Testis (tissue), 2 donors: ENCODE results near the gene MTG2.

ENCODE experiments used
- POLR2A ChIP-seq: fragments of 450-650 bp; IDR thresholded peaks from one replicate; pipeline ENCODE4 v1.6.1; 2017; ENCODE audit warnings: antibody characterized with exemption, mild to moderate bottlenecking, moderate library complexity
- TF ChIP-seq, protein P1 (sequence below), 3 experiments: fragments of 450-650 bp in 2 of 3; fragments of 200-600 bp in 1 of 3; sonication (generic) in 1 of 3; IDR thresholded peaks; one replicate each; pipeline ENCODE4 v1.5.1; 2016 to 2019; ENCODE audit warnings: antibody characterized with exemption in 3 of 3, mild to moderate bottlenecking in 2 of 3, moderate library complexity in 1 of 3

- TF ChIP-seq, protein P1, sequence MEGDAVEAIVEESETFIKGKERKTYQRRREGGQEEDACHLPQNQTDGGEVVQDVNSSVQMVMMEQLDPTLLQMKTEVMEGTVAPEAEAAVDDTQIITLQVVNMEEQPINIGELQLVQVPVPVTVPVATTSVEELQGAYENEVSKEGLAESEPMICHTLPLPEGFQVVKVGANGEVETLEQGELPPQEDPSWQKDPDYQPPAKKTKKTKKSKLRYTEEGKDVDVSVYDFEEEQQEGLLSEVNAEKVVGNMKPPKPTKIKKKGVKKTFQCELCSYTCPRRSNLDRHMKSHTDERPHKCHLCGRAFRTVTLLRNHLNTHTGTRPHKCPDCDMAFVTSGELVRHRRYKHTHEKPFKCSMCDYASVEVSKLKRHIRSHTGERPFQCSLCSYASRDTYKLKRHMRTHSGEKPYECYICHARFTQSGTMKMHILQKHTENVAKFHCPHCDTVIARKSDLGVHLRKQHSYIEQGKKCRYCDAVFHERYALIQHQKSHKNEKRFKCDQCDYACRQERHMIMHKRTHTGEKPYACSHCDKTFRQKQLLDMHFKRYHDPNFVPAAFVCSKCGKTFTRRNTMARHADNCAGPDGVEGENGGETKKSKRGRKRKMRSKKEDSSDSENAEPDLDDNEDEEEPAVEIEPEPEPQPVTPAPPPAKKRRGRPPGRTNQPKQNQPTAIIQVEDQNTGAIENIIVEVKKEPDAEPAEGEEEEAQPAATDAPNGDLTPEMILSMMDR (IDR thresholded peaks at IDR 0.05), result no peak
- TF ChIP-seq POLR2A, result no peak
These were observed 37.3 kb downstream of the MTG2 start, which contains the start of gene HRH3 for GRCh38 chr20:62219992-62220665.
